Measurements from ENCODE around the gene HAO1. TPM values are rescaled to one million over a fixed set of nuclear protein-coding genes. Genes with fewer than 3 reads are reported as not detected.

Gene HAO1
- polyA plus RNA-seq, 1 donor (not counting 4 experiments of a cell fraction or from before 2014, with no cell fraction given) = not detected

GRCh38 chr20:7855545-7855944 lies 84.7 kb downstream of the HAO1 start:
- no peak overlapping the region for H3K4me2 ChIP-seq (ENCODE audit: control insufficient read depth, extremely low read depth, insufficient read depth, low read depth, low read length)
- H3K27me3 ChIP-seq (ENCODE audit: control insufficient read depth, extremely low read depth, insufficient read depth, low read length) = no peaks in the 10 kb centered on the region
- H3K79me2 ChIP-seq (ENCODE audit: control insufficient read depth, insufficient read depth, low read length) = no peaks in the 10 kb centered on the region
- no peak overlapping the region for H3K4me3 ChIP-seq (ENCODE audit: control insufficient read depth in 2 of 3, extremely low read depth in 1 of 3, insufficient read depth in 2 of 3, low read depth in 1 of 3, low read length in 3 of 3)
- no peaks in the 10 kb centered on the region for H3K9me3 ChIP-seq (ENCODE audit: control insufficient read depth, low read depth, low read length)
- dilution Hi-C loops (cut with MboI; ENCODE audit: extremely low pct_ligation_motif_present, low sequenced_read_pairs) = no loop called here
- no peaks in the 10 kb centered on the region for H3K9me1 ChIP-seq (ENCODE audit: control insufficient read depth, extremely low read depth, insufficient read depth, low read length)
- FAIRE-seq (peak; percentile 23), DNase-seq (ENCODE audit: low read depth, low spot score) (no peak)
- H3K9ac ChIP-seq (ENCODE audit: control insufficient read depth, extremely low read depth, insufficient read depth, low read length) = no peak overlapping the region
- H4K20me1 ChIP-seq (ENCODE audit: control insufficient read depth, extremely low read depth, insufficient read depth, low read length) = no peaks in the 10 kb centered on the region
- no peak for TF ChIP-seq EZH2 (IDR thresholded peaks at IDR 0.05; ENCODE audit: low read length)
- TF ChIP-seq CTCF (optimal IDR thresholded peaks at IDR 0.05 in 1 of 3, IDR thresholded peaks at IDR 0.05 in 1 of 3, conservative IDR thresholded peaks at IDR 0.05 in 1 of 3; ENCODE audit: extremely low read depth in 1 of 3, insufficient read depth in 2 of 3, low read length in 3 of 3) = no peak
- no peak overlapping the region for H2AFZ ChIP-seq (ENCODE audit: control insufficient read depth, low read length)
- H3K27ac ChIP-seq (ENCODE audit: control insufficient read depth, insufficient read depth, low read length) = no peak overlapping the region
- no peaks in the 10 kb centered on the region for H3K36me3 ChIP-seq (ENCODE audit: control insufficient read depth in 2 of 2, extremely low read depth in 1 of 2, insufficient read depth in 2 of 2, low read length in 2 of 2)
- H3K4me1 ChIP-seq (ENCODE audit: control insufficient read depth, extremely low read depth, insufficient read depth, low read length) = peaks cover 40% of the 10 kb centered on the region

- Histone ChIP-seq H3K4me1 (ENCODE audit: control insufficient read depth, extremely low read depth, insufficient read depth, low read length) (peaks cover 35% of the 10 kb centered on the region), H3K36me3 (ENCODE audit: control insufficient read depth in 2 of 2, extremely low read depth in 1 of 2, insufficient read depth in 2 of 2, low read length in 2 of 2) (no peaks in the 10 kb centered on the region), H2AFZ (ENCODE audit: control insufficient read depth, low read length) (no peak overlapping the region), H3K27me3 (ENCODE audit: control insufficient read depth, extremely low read depth, insufficient read depth, low read length) (no peaks in the 10 kb centered on the region), H4K20me1 (ENCODE audit: control insufficient read depth, extremely low read depth, insufficient read depth, low read length) (no peaks in the 10 kb centered on the region), H3K27ac (ENCODE audit: control insufficient read depth, insufficient read depth, low read length) (no peak overlapping the region), H3K9me1 (ENCODE audit: control insufficient read depth, extremely low read depth, insufficient read depth, low read length) (no peaks in the 10 kb centered on the region), H3K9ac (ENCODE audit: control insufficient read depth, extremely low read depth, insufficient read depth, low read length) (no peak overlapping the region), H3K4me3 (ENCODE audit: control insufficient read depth in 2 of 3, extremely low read depth in 1 of 3, insufficient read depth in 2 of 3, low read depth in 1 of 3, low read length in 3 of 3) (no peak overlapping the region), H3K79me2 (ENCODE audit: control insufficient read depth, insufficient read depth, low read length) (no peaks in the 10 kb centered on the region), H3K4me2 (ENCODE audit: control insufficient read depth, extremely low read depth, insufficient read depth, low read depth, low read length) (no peak overlapping the region), H3K9me3 (ENCODE audit: control insufficient read depth, low read depth, low read length) (no peaks in the 10 kb centered on the region)
- dilution Hi-C loops (cut with MboI; ENCODE audit: extremely low pct_ligation_motif_present, low sequenced_read_pairs) = no loop called here
- TF ChIP-seq EZH2 (IDR thresholded peaks at IDR 0.05; ENCODE audit: low read length) = no peak
- TF ChIP-seq CTCF (optimal IDR thresholded peaks at IDR 0.05 in 1 of 3, IDR thresholded peaks at IDR 0.05 in 1 of 3, conservative IDR thresholded peaks at IDR 0.05 in 1 of 3; ENCODE audit: extremely low read depth in 1 of 3, insufficient read depth in 2 of 3, low read length in 3 of 3) = no peak
- DNase-seq (ENCODE audit: low read depth, low spot score) (no peak), FAIRE-seq (no peak)
These were observed 86.8 kb downstream of the HAO1 start for GRCh38 chr20:7853493-7853892.
